ENCODE data around the gene RNF31.

RNF31 gene

DNA sequence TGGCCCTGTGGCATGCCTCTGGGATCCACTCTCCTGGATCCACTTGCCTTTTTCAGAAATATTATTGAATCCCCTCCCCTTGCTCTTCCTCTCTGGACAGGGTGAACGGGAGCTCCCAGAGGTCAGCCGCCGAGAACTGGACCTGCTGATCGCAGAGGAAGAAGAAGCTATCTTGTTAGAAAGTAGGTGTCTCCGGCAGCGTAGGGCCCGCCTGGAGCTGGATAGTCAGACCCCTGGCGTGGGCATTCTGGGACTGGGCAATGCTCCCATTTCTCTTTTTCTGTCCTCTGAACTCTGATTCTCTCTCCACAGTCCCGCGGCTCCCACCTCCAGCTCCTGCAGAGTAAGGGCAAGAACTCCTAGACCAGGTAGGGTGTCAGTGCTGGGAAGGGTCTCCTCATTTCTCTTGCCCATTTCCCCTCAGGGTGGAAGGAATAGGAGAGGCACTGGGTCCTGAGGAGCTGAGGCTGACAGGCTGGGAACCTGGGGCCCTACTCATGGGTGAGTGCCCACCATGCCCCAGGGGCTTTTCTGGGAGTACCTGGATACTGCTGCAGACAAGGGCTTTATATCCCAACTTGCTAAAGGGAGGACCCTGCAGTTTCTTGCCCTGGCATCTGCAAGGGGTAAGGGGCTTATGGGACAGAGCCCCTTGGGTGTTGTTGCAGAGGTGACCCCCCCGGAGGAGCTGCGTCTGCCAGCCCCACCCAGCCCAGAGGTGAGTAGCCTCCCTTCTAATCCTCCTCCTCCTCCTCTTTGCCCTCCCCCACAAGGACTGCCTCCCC, 29.9 kb downstream of the RNF31 start:
- H3K4me3 ChIP-seq (ENCODE audit: control insufficient read depth, low read depth, low read length), result no peak overlapping the region
- no peak for TF ChIP-seq CTCF (IDR thresholded peaks at IDR 0.05; ENCODE audit: control insufficient read depth, insufficient read depth, low read depth, low read length, missing control alignments)
- no peak for DNase-seq (ENCODE audit: low read depth)

DNA sequence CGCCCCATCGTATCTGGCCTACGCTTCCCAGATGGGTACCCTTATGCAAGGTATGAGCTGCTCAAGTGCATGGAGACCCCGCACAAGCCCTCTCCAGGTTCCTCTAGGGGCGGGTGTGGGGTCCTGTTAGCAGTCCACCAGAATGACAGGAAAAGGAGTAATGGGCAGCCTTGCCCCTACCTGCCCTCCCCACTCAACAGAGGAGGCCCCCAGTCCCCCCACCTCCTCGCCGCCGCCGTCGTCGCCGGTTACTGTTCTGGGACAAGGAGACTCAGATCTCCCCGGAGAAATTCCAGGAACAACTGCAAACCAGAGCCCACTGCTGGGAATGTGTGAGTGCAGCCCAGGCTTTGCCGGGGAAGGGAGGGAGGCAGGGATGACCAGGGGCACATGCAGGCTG, 30.6 kb downstream of the RNF31 start:
- DNase-seq (ENCODE audit: low read depth), result no peak
- H3K4me3 ChIP-seq (ENCODE audit: control insufficient read depth, low read depth, low read length), result no peak overlapping the region
- no peak for TF ChIP-seq CTCF (IDR thresholded peaks at IDR 0.05; ENCODE audit: control insufficient read depth, insufficient read depth, low read depth, low read length, missing control alignments)

- TF ChIP-seq CTCF (IDR thresholded peaks at IDR 0.05; ENCODE audit: control insufficient read depth, insufficient read depth, low read depth, low read length, missing control alignments), result no peak
- H3K4me3 ChIP-seq (ENCODE audit: control insufficient read depth, low read depth, low read length), result no peak overlapping the region
- DNase-seq (ENCODE audit: low read depth), result no peak
Observed at GRCh38 chr14:24178399-24179178, 31.3 kb downstream of the RNF31 start.

- TF ChIP-seq CTCF (IDR thresholded peaks at IDR 0.05; ENCODE audit: control insufficient read depth, insufficient read depth, low read depth, low read length, missing control alignments), result no peak
- DNase-seq (ENCODE audit: low read depth), result no peak
- no peak overlapping the region for H3K4me3 ChIP-seq (ENCODE audit: control insufficient read depth, low read depth, low read length)
Observed at GRCh38 chr14:24179294-24179960, 32.1 kb downstream of the RNF31 start.

DNA sequence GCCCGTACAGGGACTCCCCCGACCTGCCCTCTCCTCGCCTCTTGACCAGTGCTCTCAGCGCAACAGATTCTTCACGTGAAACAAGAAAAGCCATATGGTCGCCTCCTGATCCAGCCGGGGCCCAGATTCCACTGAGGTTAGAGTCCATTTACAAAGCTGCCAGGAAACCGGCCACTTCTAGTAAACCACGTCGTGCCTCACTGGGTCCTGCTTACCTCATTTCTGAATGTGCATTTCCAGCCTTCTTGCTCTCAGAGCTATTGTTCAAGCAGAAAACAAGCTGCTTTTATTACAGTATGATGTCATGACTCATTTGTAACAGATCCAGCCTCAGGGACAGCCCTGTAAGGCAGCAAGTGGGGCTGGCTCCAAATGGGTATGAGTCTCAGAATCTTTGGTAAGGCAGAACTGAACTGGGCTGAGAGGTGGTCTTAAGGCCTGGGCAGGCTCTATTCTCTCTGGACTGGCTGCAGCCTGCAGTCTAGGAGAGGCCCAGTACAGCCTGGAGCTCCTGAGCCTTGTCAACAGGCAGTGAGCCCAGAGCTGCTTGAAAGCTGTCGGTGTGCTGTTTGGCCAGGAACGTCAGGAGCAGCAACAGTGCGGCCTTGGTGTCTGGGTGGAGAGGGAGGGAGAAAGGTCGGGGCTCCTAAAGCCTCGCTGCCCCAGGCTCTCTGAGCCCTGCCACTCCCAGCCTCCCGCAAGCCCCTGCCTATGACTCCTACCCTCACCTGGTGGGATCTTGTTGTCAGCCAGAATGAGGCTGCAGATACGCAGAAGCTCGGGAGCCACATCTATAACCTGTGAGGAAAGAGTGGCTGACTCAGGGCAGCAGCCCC, 32.9 kb downstream of the RNF31 start:
- no peak for TF ChIP-seq CTCF (IDR thresholded peaks at IDR 0.05; ENCODE audit: control insufficient read depth, insufficient read depth, low read depth, low read length, missing control alignments)
- DNase-seq (ENCODE audit: low read depth), result peak; percentile 79
- no peak overlapping the region for H3K4me3 ChIP-seq (ENCODE audit: control insufficient read depth, low read depth, low read length)

All from AG09309 (cell line).